ENCODE results near the gene CMTM6.

- no peak for TF ChIP-seq CTCF (conservative IDR thresholded peaks at IDR 0.05)
- no peak for TF ChIP-seq ZFX (IDR thresholded peaks at IDR 0.05)
These were observed 69.7 kb downstream of the CMTM6 start for GRCh38 chr3:32432711-32433530.
